GM21825 (cell line): ENCODE data around the gene GLRB.
"Not testable (repeated sequence)": the region's sequence is repeated elsewhere in the genome, so short reads cannot be mapped to it uniquely, and the experiment has no call there.

Experiments used
- ATAC-seq: cut with Tn5 transposase; IDR thresholded peaks from one replicate; pipeline ENCODE4 v1.9.1; 2021; ENCODE audit warnings: mild to moderate bottlenecking, moderate library complexity; ENCODE audit not compliant: unreplicated experiment

The GLRB gene

GRCh38 chr4:157075811-157076577, at the start of gene GLRB:
Gene GLRB (plus strand): TSS chr4:157076150. CDS start chr4:157078025, 1,875 bp downstream.
- no peak for ATAC-seq

DNA sequence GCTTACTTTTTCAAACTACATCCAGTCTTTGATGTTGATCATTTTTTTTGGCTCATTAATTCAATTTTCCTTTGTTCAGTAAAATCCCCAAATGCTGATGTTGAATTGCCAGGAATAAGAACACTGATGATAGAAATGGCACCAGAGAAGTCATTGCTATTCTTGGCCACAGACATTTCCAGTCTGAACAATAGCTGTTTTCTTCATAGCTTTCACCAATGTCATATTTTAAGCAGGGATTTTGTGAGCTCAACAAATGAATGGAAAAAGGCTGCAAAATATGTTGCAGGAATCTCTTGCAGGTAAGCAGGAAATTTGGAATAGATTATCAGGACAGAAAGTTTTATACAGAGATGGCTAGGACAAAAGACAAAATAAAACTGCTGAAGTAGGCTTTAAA, 40.5 kb upstream of the GLRB start:
- no peak for ATAC-seq

GRCh38 chr4:157040405-157040804, 35.5 kb upstream of the GLRB start:
- ATAC-seq = no peak

DNA sequence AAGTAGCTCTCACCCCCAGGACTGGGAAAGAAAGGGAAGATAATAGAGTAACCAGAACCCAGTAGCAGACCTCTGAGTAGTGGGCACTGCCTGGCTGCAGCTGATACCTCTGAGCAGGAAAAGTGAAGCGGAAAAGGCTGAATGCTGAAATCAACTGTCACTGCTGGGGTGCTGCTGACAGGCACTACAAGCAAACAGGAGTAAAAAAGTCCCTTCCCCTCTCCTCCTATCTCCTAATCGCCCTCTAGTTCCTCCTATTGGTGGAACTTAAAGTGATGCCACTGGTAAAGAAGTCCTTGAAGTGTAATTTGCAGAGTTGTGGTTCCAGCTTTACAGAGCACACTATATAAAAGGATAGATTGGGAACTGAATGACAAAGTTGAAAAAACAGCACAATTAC, 32.8 kb upstream of the GLRB start:
- ATAC-seq = no peak

DNA sequence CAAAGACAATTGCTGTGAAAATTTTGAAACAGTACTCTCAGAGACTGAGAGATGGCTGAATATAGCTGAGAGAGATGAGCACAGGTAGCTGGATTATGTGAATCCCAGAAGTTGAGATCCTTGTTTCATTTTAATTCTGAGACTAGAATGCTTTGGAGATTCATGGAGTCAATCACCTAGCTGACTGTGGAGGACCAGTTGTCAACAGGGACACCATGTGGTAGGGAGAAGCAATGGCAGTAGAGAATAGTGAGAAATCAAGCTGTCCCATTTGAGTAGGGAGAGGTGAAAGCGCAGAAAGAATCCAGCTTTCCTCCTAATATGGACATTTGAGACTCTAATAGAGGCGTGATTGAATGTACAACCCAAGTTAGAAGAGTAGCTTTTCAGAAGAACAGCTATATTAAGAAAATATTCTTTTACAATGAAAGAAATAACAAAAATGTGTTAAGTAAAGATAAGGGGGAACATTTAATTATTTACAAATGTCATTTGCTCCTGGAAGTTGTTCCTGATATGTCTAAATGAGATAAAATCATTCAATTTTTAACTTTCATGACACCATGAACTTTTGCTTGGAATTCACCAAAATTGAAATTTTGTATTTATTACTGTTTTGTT, 30.3 kb upstream of the GLRB start:
- ATAC-seq = no peak

DNA sequence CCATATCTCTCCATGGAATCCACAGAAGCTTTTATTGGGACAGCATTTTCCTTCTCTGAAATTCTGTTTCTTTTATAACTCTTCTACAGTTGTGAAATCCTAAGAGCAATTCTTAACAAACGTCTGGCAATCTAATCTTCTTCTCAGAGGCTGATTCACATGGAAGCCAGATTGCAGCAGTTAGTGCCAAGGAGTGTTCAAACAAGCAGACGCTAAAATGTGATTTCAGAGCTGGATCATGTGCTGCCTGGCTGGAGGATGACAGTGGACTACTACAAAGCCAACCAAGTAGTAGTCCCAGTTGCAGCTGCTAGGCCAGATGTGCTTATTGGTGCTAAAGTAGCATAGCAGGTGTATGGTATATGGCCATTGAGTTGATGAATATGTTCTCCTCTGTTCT, 27.7 kb upstream of the GLRB start:
- no peak for ATAC-seq

DNA sequence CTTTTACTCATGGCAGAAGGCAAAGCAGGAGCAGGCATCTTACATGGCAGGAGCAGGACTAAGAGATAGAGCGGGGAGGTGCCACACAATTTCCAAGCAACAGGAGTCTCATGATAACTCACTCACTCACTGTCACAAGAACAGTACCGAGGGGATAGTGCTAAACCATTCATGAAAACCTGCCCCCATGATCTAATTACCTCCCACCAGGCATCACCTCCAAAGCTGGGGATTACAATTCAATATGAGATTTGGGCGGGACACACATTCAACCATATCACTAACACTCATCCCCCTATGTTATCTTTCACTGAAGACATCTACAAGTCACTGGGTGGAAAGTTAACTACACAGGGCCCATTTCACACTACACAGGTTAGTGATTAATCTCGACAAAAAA, 25.4 kb upstream of the GLRB start:
- ATAC-seq = no peak

GRCh38 chr4:157052429-157053040, 23.4 kb upstream of the GLRB start:
- ATAC-seq = no peak

- no peak for ATAC-seq
These were observed 18.7 kb upstream of the GLRB start for GRCh38 chr4:157057218-157057617.

DNA sequence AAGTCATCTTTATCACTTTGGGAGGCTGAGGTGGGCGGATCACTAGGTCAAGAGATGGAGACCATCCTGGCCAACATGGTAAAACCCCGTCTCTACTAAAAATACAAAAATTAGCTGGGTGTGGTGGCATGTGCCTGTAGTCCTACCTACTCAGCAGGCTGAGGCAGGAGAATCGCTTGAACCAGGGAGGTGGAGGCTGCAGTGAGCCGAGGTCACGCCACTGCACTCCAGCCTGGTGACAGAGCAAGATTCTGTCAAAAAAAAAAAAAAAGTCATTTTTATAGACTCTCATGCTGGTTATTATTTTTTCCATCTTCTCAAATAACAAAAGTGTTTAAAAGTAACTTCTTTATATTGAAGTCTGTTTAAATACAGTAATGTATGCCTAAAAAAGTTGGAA, 17.1 kb upstream of the GLRB start:
- ATAC-seq = not testable (repeated sequence)

DNA sequence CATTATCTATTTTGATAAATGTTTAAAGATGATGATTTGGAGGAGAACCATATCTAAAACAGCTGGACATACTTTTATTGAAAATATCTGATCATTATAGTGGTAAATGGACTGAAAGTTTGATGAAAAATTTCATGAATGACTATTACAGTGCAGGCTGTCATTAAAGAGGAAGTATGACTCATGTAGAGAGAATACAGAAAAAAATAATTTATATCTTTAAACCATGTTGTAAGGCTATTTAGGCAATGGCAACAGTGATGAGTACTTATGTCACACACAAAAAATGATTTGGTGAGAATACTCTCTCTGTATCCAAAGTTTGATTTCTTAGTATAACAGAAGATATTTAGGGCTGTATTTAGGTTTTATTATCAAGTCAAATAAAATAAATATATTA, 3.9 kb upstream of the GLRB start:
- ATAC-seq = no peak

DNA sequence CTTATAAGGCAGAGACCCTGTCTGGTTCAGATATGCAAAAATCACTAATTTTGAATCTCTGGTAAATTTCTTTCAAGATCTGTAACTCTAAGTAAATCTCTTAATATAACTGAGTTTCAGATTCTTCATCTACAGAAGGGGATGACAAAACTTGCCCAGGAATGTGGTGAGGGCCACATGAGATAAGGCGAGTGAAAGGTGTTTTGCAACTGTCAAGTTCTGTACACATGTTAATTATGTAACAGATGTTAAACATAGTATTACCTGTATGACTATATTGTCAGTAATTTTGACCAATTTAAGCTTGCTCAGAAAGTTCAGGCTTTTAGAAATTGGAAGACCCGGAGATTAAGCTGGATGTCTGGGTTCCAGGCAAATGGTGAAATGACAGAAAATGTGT, 549 bp upstream of the GLRB start:
- ATAC-seq = no peak

- ATAC-seq = no peak
These were observed 613 bp downstream of the GLRB start for GRCh38 chr4:157076578-157076947.

DNA sequence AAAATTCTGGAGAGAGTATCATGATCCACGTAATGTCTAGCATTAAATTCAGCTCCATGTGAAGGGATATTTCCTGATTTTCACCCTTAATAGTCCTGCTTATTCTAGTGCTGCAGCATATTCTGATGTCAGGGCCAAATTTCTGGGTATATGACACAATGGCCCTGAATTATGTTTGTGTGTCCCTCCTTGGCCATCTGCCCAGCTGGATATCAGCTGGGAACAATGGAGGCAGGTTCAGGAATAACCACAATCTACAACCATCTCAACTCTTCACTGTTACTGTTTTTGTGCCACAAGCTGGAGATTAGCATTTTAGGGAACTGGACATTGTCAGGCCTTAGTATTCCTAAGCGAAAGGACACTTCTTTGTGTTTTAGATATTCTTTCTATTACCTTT, 3.5 kb downstream of the GLRB start:
- ATAC-seq = no peak

GRCh38 chr4:157080605-157081004, 4.7 kb downstream of the GLRB start:
- no peak for ATAC-seq

- no peak for ATAC-seq
These were observed 19.8 kb downstream of the GLRB start for GRCh38 chr4:157095716-157096115.

GRCh38 chr4:157096439-157096838, 20.5 kb downstream of the GLRB start:
- ATAC-seq = no peak

DNA sequence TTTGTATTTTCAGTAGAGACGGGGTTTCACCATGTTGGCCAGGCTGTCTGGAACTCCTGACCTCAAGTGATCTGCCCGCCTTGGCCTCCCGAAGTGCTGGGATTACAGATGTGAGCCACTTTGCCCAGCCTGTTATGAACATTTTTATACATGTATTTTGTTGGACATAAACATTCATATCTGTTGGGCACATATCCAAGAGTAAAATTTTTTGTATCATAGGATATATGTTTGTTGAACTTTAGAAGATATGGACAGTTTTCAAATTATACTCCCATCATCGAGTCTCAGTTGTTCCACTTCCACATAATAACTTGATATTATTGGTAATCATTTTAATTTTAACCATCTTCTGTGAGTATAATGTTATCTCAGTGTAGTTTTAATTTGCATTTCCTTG, 23.6 kb downstream of the GLRB start:
- ATAC-seq = no peak

GRCh38 chr4:157104541-157104940, 28.6 kb downstream of the GLRB start:
- no peak for ATAC-seq

DNA sequence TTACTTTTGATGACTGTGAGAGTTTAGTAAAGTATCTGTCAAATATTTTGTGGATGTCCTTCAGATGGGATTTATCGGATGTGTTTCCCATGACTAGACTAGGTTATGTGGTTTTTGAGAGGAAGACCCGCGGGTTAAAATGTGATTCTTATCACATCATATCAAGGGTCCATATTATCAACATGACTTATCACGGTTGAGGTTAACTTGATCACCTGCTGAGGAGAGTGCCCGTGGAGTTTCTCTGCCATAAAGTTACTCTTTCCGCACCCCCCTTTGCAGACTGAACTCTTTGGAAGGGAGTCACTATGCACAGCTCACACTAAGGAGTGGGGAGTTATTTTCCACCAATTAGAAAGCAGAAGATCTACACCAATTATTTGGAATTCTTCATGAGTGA, 38.7 kb downstream of the GLRB start:
- no peak for ATAC-seq

DNA sequence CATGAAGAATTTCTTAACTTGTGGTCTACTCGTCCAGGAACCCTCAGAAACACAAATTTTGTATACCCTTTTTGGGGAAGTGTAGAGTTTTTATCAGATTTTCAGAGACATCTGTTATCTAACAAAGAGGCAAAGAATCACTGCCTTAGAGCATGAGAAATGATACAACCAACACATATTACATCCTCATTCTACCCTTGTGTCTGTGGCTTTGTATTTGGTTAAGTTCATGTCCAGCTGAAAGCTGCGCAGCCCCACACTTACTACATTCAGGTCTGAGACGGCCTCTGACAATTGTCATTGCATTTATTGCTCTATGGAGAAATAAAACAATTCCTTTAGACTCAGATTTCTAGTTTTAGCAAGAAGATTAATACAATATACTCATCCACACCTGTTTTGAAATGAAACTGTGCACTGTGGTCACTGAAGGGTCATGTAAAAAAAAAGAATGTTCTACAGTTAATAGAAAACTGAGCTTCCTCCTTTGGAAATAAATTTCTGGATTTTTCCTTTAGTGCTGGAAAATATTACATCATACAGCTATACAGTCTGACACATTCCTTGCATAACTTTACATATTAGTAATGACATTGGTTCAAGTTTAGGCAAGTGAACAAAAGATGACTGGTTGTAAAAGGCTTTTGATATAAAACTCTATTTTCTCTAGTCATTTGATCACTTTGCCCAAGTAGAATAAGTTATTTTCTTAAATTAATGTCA, 39.8 kb downstream of the GLRB start:
- no peak for ATAC-seq

- no peak for ATAC-seq
These were observed 45.5 kb downstream of the GLRB start for GRCh38 chr4:157121401-157121800.
